ENCODE results near the gene BAZ2B.

DNA sequence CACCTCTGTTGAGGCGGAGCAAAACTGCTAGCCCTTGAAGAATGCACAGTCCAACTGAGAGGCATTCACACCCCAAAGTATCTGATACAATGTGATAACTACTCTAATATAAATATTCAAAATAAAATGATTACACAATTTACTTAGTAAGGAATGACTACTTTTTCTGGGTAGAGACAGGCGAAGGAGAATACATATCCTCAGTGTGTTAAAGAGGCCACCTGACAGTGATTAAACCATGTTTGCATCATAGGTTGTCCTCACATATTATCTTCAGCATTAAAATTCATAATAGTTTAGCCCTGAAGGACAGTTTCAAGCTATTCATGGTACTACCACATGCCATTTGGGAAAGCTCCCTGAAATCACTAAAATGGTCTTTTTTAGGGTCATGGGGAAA is 16.9 kb upstream of the BAZ2B start:
- TF ChIP-seq CTCF (conservative IDR thresholded peaks at IDR 0.05) (no peak), EZH2 (IDR thresholded peaks at IDR 0.05; ENCODE audit: low read depth) (no peak)

Data from PC-9 (cell line).